SIG-M5 treated with dmso at 0.1 percent for 504 hours (cell line): ENCODE data around the gene SWAP70.
"Not testable (repeated sequence)": the region's sequence is repeated elsewhere in the genome, so short reads cannot be mapped to it uniquely, and the experiment has no call there.

ENCODE experiments used
- DNase-seq: peaks from one replicate; lab custom pipeline; 2025; ENCODE audit not compliant: unreplicated experiment; lab: John Stamatoyannopoulos, UW

SWAP70 gene

GRCh38 chr11:9719566-9720289, 55.9 kb downstream of the SWAP70 start:
- peak; percentile 41 for DNase-seq

- DNase-seq, result no peak
Measured at GRCh38 chr11:9720290-9720630, 56.4 kb downstream of the SWAP70 start.

GRCh38 chr11:9722023-9722422, 58.1 kb downstream of the SWAP70 start:
- DNase-seq, result no peak

DNA sequence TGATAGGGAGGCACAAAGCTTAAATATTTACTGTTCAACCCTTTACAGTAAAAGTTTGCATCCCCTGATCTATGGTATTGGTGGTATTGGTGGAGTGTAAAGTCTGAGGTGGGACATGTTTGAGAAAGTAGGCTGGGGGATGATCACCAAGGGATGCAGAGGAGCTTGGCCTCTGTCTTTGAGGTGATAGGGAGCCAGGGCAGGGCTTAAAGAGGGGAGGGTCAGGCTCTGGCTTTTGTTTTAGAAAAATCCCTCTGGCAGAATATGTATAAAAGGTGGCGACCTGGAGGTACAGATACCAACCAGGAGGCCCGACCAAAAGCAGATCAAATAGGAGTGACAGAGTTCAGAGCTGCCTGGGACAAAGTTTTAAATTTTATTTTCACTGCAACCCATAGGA, 59.0 kb downstream of the SWAP70 start:
- DNase-seq, result no peak

GRCh38 chr11:9726321-9727022, 62.6 kb downstream of the SWAP70 start:
- no peak for DNase-seq

DNA sequence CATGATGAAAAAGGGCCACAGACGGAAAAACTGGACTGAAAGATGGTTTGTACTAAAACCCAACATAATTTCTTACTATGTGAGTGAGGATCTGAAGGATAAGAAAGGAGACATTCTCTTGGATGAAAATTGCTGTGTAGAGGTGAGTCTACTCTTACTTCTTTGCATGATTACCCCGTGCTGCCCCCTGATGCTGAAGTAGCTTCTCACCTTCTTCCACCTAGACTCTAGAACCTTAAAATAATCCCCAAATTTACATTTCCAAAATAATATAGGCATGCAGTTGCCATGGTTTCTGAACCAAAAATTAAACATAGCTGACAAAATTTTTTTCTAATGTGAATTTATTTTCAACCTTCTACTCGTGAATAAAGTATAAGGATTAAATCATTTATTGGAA, 64.2 kb downstream of the SWAP70 start:
- DNase-seq, result no peak

- DNase-seq, result no peak
Measured at GRCh38 chr11:9731256-9731655, 67.4 kb downstream of the SWAP70 start.

GRCh38 chr11:9732453-9732852, 68.6 kb downstream of the SWAP70 start:
- DNase-seq, result no peak

DNA sequence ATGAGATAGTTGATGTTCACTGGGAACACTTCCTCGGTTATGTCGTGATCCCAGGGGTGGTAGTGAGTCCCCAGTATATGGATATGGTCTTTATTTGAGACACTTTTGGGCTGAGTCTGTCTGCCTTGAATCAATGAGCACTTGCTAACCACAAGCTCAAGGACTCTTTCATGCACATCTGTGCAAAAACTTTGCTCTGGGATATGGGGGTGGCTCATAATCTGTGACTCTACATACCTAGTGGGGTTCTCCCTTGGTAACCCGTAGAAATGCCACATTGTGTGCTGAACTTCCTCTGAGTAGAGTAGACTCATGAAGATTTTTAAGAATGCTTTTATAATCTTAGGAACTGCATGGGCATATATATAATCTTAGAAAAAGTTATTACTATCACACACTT, 69.3 kb downstream of the SWAP70 start:
- no peak for DNase-seq

DNA sequence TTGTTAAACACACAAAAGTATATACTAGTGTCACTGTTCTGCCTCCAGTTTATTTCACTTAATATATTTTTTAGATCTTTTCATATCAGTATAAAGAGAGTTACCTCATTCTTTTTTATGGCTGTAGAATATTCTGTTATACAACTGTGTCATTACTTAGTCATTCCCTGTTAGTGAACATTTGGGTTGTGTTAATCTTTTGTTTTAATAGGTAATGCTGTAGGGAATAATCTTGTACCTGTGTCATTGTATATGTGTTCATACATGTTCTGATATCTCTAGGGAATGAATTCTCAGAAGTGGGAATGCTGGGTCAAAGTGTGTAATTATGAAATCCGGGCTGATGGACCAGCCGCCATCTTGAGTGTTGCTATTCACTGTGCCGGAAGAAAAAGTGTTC, 71.4 kb downstream of the SWAP70 start:
- DNase-seq, result no peak

DNA sequence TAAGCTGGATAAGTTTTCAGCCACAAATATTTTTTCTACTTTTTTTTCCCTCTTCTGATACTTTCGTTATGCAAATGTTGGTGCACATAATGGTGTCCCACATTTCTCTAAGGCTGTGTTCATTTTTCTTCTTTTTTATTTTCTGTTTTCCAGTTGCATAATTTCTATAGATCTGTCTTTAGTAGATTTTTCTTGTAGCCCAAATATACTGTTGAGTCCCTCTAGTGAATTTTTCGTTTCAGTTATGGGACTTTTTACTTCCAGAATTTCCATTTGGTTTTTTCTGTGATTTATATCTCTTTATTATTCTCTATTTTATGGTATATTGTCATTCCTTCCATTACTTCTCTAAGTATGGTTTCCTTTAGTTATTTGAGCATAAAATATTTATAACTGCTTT, 72.0 kb downstream of the SWAP70 start:
- DNase-seq, result no peak

GRCh38 chr11:9736365-9736764, 72.5 kb downstream of the SWAP70 start:
- no peak for DNase-seq

- no peak for DNase-seq
Measured at GRCh38 chr11:9738116-9738515, 74.2 kb downstream of the SWAP70 start.

DNA sequence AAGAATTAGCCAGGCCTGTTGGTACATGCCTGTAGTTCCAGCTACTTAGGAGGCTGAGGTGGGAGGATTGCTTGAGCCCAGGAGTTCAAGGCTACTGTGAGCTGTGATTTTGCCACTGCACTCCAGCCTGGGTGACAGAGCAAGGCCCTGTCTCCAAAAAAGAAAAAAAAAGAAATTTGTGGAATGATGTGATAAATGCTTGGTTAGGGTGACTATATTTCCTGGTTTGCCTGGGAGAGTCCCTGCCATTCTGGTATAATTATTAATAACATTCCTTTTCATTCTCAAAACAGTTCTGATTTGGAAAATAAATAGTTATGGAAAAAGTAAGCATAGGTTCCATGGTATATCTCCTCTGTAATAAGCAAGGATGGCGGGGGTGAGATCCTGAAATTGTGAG, 74.8 kb downstream of the SWAP70 start:
- no peak for DNase-seq

DNA sequence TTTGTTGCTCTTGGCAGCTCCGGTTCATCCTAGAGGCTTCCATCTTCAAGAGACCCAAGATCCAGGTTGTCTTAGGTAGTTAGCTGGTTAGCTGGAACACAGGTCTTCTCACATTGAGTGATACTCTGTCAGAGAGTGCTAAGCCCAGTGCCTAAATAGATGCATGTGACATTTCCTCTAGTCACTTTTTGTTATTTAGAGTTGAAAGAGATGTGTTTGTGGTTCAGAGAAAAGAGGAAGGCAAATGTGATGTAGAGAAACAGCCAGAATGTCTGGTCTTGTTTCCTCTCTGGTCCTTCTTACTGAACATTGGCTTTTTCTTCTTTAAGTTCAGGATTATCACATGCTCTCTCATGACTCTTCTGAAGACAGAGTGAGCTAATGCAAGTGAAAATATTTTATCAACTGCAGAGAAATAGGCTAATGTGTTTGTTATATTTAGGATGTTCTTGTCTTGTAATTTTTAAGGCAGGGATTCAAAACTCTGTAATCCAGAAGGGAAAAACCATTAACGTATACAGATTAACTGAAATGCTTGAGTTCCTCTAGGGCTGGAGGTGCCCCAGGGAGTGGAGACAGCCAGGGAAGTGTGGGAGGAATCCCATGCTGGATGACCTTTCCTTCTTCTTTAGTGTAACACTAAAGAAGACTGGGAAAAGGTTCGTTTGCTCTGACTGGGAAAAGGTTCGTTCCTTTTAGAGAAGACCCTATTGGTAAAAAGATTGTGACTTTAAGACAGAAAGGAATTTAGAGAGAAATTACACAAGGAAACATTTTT, 75.4 kb downstream of the SWAP70 start:
- peak; percentile 33 for DNase-seq

DNA sequence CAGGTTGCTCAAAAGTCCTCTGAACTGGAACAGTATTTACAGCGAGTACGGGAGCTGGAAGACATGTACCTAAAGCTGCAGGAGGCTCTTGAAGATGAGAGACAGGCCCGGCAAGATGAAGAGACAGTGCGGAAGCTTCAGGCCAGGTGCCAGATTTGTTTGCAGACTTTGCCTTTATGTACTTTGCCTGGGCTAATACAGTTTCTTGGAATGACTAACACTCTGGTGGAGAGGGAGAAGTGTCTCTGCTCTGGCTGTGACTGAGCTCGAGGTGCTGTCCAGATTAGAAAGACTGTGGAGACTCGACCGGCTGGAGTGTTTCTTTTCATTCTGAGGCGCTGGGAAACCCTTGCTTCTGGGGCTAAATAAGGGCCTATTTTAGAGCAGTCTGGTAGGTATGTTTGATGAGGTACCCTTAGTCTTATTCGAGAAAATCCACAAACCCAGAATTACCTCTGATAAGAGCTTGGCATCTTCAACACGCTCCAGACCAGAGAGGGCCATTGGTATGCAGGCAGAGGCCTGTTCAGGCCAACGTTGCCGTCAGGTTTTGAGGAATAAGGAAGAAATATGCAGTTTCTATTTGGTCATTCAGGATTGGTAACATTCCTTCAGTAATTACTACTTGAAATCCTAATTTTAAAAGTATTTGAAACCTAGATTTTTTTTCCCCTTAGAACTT, 76.5 kb downstream of the SWAP70 start:
- no peak for DNase-seq

DNA sequence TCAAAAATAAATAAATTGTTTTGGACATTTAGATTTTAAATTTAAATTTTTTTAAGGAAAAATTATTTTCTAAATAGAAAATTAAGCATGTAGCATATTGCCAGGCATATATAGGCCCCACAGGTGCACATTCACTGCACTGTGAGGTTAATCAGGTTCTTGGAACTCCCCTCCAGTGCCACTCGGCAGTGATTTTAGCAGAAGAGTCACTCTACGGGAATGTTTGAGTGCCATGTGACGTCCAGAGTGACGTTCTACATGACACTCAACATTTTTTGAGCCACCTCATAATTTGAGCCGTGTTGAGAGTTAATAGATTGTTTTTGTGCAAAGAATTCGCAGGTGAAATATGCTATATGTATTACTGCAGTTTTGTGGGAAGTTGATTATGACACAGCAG, 77.4 kb downstream of the SWAP70 start:
- no peak for DNase-seq

DNA sequence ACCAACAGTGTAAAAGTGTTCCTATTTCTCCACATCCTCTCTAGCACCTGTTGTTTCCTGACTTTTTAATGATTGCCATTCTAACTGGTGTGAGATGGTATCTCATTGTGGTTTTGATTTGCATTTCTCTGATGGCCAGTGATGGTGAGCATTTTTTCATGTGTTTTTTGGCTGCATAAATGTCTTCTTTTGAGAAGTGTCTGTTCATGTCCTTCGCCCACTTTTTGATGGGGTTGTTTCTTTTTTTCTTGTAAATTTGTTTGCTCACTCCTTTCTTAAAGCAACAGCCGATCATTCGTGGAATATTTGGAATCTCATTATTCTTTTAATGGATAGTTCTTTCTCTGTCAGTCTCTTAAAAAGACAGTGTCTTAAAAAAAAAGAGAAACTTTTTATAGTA, 79.6 kb downstream of the SWAP70 start:
- DNase-seq, result not testable (repeated sequence)

- peak; percentile 59 for DNase-seq
Measured at GRCh38 chr11:9745411-9746211, 81.7 kb downstream of the SWAP70 start.

GRCh38 chr11:9747229-9747628, 83.4 kb downstream of the SWAP70 start:
- no peak for DNase-seq

GRCh38 chr11:9747828-9748227, 84.0 kb downstream of the SWAP70 start:
- no peak for DNase-seq
